Central memory CD4-positive, alpha-beta T cell (primary cell): Measurements from ENCODE around the gene CHL1.

Experiments
- DNase-seq: peaks from one replicate; pipeline ENCODE4 v3.0.0; 2022

CHL1 gene

DNA sequence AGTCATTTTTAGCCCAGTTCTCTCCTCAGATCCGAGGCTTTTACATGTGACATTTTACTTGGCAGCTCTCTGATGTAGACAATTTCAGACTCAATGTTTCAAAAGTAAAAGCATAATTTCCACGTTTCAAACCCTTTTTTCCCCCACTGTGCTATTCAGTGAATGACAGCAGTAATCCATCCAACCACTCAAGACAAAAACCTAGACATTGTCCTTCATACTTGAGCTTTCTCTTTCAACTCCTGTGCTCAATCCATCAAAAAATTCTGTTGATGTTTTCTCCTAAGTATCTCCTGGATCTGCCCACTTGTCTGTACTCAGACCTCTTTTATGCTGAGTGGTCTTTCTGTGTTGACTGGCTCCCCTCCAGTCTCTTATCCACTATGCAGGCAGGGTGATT, 214.7 kb downstream of the CHL1 start:
- no peak for DNase-seq

DNA sequence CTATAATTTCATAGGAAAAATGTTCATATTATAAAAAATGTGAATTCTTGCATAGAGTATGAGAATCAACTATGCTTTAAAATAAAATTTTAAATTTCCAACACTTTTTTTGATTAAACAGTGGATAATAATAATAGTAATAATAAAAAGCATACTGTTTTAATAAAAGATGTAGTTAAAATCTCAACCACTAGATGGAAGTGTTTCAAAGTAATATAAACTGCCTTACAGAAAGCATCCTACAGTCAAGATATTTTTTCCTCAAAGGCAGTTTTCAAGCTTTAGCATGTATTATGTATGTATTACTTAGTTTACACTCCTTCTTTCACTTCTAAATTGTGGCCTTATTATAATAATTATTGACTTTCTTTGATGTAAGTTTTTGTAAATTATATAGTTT, 217.5 kb downstream of the CHL1 start:
- DNase-seq: no peak

DNA sequence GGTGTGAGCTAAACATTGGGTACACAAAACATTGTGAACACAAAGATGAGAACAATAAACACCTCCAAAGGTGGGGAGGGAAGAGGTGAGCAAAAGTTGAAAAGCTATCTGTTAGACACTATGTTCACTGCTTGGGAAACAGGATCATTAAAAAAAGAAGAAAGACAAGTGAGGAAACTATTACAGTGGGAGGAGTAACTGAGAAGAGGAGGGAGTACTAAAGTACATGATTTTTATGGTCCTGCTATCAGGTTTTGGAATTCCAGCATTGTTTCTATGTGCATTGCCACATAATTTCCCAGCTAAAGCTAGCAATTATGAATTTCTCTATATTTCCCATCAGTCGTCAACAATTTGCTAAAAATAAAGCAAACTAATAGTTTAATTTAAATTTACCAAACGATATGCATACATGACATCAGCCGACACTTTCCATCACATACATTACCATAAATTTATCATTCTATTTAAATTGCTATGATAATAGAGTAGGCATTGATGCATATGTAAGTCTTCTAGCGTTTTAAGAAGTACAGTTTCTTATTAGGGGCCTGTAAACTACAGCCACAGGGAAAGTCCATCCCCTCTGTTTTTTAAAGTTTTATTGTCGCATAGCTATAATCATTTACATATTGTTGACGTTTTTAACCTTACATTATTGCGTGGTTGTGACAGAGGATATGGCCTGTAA, 221.8 kb downstream of the CHL1 start:
- no peak for DNase-seq

DNA sequence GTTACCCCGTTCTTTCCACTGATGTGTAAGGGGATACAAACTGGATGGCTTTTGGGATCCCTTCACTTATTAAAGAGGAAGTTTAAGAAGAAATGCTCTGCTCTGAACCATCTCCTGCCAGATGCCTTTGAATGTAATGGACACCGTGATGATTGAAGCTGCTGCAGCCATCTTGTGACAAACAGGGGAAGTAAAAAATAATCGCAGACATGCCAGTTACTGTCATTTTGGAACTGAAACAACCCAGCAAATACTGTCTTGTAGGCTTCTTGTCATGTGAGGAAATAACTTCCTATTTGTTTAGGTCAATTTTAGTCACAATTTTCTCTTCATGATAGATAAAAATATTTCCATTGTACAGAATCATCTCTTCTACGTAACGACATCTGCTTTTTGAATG, 224.0 kb downstream of the CHL1 start:
- no peak for DNase-seq

DNA sequence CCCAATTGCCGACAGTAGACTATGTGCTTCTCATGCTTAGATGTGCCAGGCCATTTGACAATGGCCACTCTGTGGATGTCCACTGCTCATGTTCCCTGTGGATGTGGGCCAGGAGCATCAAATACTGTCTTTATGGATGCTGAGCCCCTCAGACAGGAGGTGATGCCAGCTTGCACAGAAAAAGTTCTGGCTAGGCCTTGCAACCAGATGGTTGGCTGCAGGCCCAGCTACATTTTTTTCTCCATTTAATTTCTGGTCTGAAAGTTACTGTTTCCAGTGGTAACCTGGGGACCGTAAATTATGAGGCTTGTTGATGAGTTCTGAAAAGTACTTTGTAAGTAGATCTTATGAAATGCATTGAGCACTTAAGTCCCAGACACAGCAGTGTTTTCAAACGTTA, 228.5 kb downstream of the CHL1 start:
- DNase-seq: no peak

DNA sequence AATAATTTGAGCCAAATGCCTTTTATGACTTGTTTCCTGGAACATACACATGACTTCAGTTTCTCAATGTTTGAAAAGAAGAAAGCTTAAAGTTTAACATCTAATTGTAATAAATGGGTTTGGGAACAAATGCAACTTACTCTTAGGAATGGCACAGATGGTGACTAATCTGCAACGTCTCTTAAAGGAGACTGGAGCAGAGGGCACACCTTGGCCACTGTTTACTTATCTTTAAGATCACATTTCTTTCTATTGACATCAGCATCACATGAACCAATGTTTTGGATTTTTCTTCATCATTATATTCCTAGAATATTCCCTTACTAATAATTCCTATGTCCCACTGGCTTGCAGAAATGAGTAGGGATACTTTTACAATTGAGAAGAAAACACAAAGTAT, 229.5 kb downstream of the CHL1 start:
- no peak for DNase-seq

DNA sequence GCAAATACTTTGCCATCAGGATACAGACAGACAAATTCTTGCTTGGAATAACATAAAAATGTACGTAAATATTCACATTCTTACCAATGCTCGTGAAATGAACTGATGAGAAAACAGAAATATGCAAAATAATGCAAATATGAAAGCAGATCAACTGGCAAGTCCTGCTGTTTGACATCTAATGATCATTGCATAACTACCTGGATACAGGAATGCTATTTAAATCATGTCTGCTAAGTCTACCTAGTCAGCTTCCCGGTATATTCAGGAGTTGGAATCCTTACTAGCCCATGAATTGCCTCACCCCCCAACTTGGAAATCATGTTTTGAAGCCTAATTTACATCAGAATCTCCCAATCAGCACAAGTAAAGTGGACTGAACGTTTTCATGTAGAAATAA, 230.6 kb downstream of the CHL1 start:
- DNase-seq: no peak

DNA sequence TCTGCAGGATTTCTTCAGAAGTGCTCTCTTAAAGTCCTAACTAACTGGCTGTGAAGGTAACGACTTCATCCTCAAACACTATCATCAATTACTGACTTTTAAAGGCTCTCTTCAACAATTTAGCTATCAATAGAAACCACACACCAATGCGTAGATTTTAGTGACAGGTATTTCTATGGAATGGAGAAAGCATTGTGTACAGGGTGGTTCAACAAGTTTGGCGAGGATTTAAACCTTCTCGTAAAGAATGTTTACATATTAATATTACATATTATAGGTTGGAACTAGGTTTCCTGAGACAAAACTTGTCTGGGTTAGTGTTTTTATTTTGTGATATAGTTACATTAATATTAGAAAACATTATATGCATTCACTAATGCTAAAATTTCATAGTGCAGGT, 233.6 kb downstream of the CHL1 start:
- DNase-seq: no peak

DNA sequence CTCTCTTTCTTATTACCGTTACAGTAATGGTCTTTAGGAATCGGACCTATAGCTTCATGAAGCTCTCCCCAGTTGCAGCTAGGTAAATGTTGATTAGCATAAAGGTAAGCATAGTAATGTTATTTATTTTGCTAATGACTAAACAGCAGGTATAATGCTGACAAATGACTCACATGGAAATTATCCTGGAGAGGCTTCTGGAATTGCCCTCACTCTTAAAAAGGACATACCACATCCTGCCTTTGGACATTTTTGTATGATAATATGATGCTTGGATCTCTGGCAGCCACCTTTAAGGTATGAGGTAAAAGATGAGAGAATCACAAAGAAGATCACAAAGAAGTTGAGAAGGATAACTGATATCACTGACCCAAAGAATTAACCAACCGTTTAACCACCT, 238.6 kb downstream of the CHL1 start:
- DNase-seq: no peak

DNA sequence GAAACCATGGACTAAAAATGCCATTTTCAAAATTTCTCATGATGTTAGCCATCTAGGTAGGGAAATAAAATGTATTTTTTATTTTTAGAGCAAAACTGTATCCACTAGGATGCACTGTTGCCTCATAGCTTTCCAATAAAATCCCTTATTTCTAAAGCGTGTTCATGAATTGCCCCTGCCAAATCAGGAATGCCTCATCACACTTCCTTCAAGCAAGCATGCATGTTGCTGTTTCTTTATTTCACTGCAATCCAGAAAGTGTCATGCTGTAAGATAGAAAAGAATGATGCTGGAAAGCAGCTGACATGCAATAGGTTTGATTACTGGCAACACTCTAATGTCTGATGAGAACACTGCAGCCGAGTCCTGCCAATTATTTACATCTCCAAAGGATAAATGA, 239.5 kb downstream of the CHL1 start:
- DNase-seq: no peak

DNA sequence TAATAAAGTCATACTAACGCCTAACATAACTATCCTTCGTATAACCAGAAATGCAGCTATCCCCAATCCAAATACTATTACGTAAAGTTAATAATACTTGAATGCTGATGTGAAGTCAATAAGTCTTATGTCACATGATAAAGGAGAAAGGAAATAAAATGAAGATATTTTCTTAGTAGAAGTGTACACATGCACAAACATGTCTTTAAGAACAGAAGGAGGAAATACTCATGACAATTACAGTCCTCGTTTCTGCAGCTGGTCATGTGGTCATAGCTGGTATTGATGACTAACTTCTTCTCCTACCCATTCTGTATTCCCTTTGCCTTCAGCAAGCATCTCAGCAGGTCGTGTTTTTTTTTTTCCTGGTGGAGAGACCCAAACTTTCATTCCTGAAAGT, 244.3 kb downstream of the CHL1 start:
- no peak for DNase-seq

DNA sequence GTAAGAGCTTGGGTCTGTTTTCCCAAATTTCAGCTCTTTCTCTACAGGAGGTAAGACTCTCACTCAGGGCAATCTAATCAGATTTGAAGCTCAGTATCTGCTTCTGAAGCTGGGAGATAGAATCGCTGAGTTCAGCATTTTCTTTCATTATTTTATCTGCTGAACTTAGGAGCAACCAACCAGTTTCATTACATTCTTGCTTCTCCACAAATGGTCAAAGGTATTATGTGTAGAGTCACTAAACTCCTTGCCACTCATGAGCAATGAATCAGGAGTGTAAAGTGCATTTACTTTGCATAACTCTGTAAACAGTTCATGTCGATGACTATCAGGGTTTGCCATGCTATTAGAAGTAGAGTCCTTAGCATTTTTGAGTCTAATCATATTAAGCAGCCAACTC, 249.4 kb downstream of the CHL1 start:
- no peak for DNase-seq

DNA sequence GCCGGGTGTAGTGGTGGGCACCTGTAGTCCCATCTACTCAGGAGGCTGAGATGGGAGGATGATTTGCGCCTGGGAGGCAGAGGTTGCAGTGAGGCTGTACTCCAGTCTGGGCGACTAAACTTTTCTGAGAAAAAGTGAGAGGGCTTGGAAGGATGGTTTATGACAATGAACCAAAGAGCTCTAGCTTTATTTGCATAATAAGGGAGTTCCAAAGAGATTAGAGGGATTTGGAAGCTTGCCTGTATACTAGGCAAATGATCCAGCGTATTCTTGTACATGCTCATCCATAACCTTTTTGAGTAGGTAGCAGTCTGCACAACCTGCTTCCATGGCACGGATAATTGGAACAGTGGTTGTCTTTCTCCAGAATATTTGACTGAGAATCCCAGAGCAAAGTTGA, 251.1 kb downstream of the CHL1 start:
- DNase-seq: no peak

DNA sequence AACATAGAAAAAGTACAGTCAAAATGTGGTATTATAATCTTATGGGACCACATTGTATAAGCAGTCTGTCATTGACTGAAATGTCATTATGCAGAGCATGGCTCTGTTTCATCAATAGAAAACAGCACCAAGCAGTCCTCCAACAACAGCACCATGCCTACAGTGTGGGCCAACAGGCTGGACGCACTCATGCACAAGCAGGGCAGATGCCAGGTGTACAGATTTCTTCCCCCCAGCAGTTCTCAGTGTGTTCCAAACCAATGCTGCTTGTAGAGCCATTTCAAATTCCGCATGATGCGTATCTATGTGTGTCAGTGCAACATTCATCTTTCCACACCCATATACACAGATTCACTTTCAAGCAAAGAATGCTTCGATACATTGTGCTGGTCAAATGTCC, 253.1 kb downstream of the CHL1 start:
- no peak for DNase-seq

DNA sequence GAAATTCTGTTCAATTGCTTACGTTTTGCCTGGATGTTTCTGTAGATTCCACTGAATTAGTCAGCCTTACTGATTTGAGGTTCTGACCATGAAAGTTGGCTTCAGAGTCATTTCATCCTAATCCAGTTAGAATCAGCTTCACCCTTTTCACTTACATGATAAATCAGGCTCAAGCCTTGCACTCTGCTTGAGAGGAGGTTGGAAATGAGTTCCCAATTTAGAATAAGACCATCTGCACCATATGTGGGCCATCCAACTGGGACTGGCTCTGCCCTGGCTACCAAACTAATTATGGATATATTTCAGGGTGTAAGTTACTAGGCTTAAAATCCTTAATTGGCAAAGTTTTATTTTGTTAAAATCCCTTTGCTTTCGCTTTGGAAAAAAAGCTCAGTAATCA, 255.7 kb downstream of the CHL1 start:
- no peak for DNase-seq

DNA sequence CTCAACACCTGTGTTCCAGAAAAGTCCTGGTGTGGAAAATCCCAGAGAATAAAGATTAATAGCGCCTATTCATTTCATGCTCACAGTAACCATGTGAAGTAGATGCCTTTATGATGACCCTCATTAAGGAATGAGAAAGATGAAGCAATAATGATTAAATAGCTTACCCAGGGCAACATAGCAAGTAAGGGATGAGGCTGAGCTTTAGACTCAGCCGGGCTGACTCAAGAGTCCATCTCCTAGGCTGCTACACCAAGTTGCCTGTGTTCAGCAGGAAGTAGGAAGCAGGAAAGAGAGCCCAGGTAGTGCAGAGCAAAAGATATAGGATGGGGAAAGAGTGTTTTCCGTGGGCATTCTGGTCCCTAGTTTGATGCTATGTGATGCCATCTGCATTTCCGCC, 256.5 kb downstream of the CHL1 start:
- no peak for DNase-seq

DNA sequence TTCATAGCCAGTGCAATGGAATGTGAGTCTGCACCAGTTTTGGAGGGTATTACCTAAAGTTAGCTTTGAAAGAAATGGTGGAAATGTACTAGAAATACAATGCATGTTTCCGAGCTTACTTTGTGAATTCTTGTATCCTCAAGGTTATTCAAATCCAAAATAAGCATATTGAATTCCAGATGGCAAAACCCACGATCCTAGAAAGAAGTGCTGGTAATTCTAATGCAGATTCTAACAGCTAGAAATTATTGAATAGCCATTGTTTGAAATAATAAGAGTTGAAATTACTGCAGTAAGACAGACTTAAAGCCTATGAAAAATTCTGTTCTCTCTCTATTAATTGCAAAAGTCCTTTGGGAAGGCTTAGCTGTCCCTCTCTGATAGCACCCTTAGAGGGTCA, 258.4 kb downstream of the CHL1 start:
- no peak for DNase-seq

DNA sequence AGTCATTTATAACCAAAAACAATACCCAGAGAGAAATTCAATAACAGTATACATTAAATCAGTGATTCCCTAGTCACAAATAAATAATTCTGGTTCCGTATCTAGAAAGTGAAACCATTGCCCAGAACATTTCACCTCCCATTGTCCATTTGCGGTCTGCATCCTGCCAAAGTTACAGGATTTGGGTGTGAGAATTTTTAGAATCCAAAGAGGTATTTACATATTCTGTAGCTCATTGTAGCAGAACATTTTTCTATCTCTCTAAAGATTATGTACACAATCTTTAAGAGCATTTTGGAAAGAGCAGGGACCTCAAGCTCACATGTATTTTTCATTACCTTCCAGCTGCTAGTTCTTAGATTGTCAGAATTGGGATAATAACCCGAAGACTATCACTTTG, 261.6 kb downstream of the CHL1 start:
- no peak for DNase-seq

DNA sequence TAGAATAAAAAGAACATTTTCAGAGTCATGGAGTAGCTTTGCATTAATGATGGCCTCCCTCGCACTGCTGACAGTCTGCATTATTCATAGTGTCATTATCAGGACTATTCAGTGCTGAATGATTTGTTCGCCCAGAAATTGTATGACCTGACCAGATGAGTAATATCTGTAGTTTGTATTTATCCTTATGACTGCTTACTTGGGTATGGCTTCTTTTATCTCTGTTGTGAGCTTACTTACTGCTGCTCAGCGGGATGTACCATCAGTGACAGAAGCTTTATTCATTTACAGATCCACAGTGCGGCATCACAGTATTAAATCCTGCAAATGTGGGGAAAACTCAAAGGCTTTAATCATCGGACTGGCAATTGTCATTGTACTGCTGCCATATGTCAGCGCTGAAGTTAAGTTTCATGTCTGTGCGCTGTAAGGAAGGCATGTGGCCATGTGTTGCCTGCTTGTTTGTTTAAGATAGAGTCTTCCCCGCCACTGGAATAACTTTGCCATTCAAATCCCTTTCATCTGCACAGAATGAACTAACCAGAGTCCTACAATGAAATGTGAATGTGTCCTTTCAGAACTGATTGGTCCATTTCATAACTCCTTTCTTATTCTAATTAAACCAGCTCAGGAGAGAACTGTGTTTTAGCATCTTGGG, 262.2 kb downstream of the CHL1 start:
- DNase-seq: no peak
